HL-60 (cell line): ENCODE data around the gene SNTG2.

Source experiments
- DNase-seq, 2 experiments: peaks; one replicate each; pipeline ENCODE4 v3.0.0-alpha.2; 2010 to 2020; ENCODE audit warnings: low read depth in 1 of 2, low spot score in 1 of 2
- H3K27ac ChIP-seq: fragments of 250-450 bp; sonication (Bioruptor Pico); replicated peaks from 2 replicates; pipeline ENCODE4 v1.5.1; 2020; ENCODE audit warnings: mild to moderate bottlenecking, moderate library complexity
- H3K27me3 ChIP-seq: fragments of 250-450 bp; sonication (Bioruptor Pico); 2 replicates; pipeline ENCODE4 v1.5.1; 2021; ENCODE audit warnings: mild to moderate bottlenecking, moderate library complexity; ENCODE audit not compliant: insufficient read depth, poor library complexity, severe bottlenecking
- H3K4me3 ChIP-seq: replicated peaks from 2 replicates; pipeline ENCODE4 v1.5.1; 2011; ENCODE audit warnings: mild to moderate bottlenecking, control low read depth, low read length; ENCODE audit not compliant: insufficient read depth
- GABPA ChIP-seq: IDR thresholded peaks from 2 replicates; pipeline ENCODE4 v1.6.1; 2012; ENCODE audit warnings: low read depth
- POLR2AphosphoS5 ChIP-seq: IDR thresholded peaks from 2 replicates; pipeline ENCODE4 v1.6.1; 2012; ENCODE audit warnings: low read depth
- SPI1 ChIP-seq: IDR thresholded peaks from 2 replicates; pipeline ENCODE4 v1.6.1; 2012; ENCODE audit warnings: low read depth, mild to moderate bottlenecking, borderline replicate concordance
- long read RNA-seq: library from polyadenylated mRNA; unstranded; transcript quantifications from one replicate; pipeline ENCODE4 v2.0.0, GENCODE V29; 2020
- TF ChIP-seq, protein P1 (sequence below): IDR thresholded peaks from one replicate; pipeline ENCODE4 v1.5.1; 2011; ENCODE audit warnings: low read length, control low read depth, inconsistent platforms; ENCODE audit not compliant: insufficient read depth
- TF ChIP-seq, protein P2 (sequence below): IDR thresholded peaks from 2 replicates; pipeline ENCODE4 v1.6.1; 2012; ENCODE audit warnings: low read depth; ENCODE audit not compliant: insufficient replicate concordance

SNTG2 gene
- long read RNA-seq = 0 reads

DNA sequence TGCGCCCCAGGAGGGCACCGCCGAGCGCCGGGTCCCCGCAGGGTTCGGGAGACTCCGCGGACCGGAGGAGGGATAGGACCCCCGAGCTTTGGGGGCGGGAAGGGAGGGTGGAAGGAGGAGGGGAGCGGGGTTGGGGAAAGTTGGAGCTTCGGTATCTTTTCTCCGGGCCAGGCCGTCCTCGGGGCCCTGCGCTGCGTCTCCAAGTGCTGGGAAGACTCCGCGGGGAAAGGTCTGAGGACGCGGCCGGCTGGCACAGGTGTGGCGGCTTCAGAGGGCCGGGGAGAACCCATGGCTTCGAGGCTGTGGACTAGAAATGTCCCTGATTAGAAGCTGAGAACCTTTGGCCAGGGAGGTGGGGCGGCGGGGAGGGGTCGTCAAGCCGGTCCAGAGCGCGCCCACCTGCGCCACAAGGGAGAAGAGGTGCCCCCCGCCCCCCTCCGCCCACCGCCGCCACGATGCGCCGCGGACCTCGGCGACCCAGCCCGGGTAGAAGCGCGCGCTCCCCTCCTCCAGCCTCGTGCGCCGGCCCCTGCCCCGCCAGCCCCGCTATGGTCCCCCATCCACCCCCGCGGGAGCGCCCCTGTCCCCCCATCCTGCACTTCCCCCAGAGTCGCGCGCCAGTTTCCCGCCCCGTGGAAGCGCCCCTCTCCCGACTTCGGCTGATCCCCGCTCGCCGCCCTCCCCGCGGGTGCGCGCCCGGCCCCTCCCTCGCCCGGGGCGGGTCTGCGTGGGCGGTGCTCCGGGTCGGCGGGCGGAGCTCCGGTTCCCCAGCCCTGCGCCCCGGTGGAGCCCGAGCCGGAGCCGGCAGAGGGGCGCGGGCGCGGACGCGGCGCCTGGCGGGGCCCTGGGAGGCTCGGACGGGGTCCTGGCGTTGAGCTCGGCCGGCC lies at the start of gene SNTG2:
Gene SNTG2 (plus strand): TSS at position 770 of the 887 bp plus-strand sequence. CDS start 148 bp downstream, outside the sequence.
- no peak for TF ChIP-seq SPI1
- TF ChIP-seq, protein P1, sequence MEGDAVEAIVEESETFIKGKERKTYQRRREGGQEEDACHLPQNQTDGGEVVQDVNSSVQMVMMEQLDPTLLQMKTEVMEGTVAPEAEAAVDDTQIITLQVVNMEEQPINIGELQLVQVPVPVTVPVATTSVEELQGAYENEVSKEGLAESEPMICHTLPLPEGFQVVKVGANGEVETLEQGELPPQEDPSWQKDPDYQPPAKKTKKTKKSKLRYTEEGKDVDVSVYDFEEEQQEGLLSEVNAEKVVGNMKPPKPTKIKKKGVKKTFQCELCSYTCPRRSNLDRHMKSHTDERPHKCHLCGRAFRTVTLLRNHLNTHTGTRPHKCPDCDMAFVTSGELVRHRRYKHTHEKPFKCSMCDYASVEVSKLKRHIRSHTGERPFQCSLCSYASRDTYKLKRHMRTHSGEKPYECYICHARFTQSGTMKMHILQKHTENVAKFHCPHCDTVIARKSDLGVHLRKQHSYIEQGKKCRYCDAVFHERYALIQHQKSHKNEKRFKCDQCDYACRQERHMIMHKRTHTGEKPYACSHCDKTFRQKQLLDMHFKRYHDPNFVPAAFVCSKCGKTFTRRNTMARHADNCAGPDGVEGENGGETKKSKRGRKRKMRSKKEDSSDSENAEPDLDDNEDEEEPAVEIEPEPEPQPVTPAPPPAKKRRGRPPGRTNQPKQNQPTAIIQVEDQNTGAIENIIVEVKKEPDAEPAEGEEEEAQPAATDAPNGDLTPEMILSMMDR = no peak
- TF ChIP-seq GABPA = no peak
- TF ChIP-seq POLR2AphosphoS5 = no peak
- TF ChIP-seq, protein P2, sequence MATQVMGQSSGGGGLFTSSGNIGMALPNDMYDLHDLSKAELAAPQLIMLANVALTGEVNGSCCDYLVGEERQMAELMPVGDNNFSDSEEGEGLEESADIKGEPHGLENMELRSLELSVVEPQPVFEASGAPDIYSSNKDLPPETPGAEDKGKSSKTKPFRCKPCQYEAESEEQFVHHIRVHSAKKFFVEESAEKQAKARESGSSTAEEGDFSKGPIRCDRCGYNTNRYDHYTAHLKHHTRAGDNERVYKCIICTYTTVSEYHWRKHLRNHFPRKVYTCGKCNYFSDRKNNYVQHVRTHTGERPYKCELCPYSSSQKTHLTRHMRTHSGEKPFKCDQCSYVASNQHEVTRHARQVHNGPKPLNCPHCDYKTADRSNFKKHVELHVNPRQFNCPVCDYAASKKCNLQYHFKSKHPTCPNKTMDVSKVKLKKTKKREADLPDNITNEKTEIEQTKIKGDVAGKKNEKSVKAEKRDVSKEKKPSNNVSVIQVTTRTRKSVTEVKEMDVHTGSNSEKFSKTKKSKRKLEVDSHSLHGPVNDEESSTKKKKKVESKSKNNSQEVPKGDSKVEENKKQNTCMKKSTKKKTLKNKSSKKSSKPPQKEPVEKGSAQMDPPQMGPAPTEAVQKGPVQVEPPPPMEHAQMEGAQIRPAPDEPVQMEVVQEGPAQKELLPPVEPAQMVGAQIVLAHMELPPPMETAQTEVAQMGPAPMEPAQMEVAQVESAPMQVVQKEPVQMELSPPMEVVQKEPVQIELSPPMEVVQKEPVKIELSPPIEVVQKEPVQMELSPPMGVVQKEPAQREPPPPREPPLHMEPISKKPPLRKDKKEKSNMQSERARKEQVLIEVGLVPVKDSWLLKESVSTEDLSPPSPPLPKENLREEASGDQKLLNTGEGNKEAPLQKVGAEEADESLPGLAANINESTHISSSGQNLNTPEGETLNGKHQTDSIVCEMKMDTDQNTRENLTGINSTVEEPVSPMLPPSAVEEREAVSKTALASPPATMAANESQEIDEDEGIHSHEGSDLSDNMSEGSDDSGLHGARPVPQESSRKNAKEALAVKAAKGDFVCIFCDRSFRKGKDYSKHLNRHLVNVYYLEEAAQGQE = no peak
- H3K4me3 ChIP-seq = no peak within 1 kb of the TSS
- H3K27me3 ChIP-seq = peaks cover 23% of the 10 kb centered on the region
- DNase-seq = no peak
- H3K27ac ChIP-seq = no peak within 1 kb of the TSS

DNA sequence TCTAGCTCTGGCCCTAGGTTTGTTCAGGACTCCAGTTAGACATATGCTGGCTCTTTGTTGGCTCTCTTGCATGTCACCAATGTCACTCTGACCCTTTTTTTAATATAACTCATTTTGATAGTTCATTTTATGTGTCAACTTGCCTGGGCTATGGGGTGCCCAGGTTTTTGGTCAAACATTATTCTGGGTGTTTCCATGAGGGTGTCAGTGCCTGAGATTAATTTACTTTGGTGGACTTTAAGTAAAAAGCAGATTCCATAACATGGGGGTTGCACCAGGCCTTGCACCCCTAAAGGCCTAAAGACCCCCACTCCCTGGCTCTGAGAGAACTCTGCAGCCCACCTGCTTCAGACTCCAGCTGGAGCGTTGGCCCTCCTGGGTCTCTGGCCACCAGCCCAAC lies 48.1 kb upstream of the SNTG2 start:
- no peak for DNase-seq
- Histone ChIP-seq H3K4me3 (no peak overlapping the region), H3K27me3 (no peaks in the 10 kb centered on the region), H3K27ac (no peak overlapping the region)
- TF ChIP-seq POLR2AphosphoS5 (no peak), GABPA (no peak), SPI1 (no peak)
- TF ChIP-seq, protein P1 = no peak
- TF ChIP-seq, protein P2 = no peak

DNA sequence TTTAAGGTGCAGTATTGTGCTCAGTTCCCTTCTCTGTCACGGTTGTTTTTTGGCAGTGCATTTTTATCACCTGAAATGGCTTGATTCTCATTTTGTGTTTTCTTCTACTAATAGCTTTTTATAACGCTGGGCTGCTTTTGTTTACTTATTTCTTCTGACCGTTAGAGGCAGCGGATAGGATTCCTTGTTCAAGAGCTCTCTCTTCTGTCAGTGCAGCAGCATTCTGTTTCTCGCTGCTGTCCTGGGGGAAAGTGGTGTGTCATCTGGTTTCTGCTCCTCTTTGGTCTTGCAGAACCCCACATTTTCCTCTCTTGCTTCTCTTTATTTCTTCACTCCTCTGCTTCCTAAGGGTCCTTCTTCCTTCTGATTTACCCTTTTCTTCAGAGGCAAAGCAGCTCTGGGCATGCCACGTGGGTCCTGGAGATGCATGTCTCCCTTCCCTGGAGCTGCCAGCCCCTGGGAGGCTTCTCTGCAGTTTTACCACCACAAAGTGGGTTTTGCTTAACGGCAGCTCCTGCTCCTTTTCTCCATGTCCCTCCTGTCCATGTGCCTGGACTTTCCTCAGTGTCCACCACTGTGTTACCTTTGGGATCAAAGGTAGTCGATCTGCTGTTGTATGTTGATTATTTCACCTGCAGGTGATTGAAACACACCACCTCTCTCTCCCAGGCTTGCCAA lies 47.3 kb upstream of the SNTG2 start:
- Histone ChIP-seq H3K27ac (no peak overlapping the region), H3K4me3 (no peak overlapping the region), H3K27me3 (no peaks in the 10 kb centered on the region)
- no peak for DNase-seq
- TF ChIP-seq, protein P2 = no peak
- TF ChIP-seq SPI1 (no peak), POLR2AphosphoS5 (no peak), GABPA (no peak)
- TF ChIP-seq, protein P1 = no peak
